Esophagus muscularis mucosa (tissue), 4 donors: ENCODE data around the gene CACNG8. TPM values are rescaled to one million over a fixed set of nuclear protein-coding genes. Genes with fewer than 3 reads are reported as not detected.

ENCODE experiments used
- DNase-seq: peaks from one replicate; pipeline ENCODE4 v3.0.0-alpha.2; 2017; ENCODE audit errors: extremely low spot score
- H3K27ac ChIP-seq, 4 donors: fragments of 200-600 bp; sonication (generic); replicated peaks in 1 of 4; 1 replicate in 3 of 4; 2 replicates in 1 of 4; pipeline ENCODE4 v1.5.1; 2016 to 2019; ENCODE audit warnings: mild to moderate bottlenecking in 1 of 4
- H3K27me3 ChIP-seq, 4 donors: fragments of 200-600 bp; sonication (generic); one replicate each; pipeline versions ENCODE4 v1.5.1 to v1.6.0; 2016 to 2019
- H3K36me3 ChIP-seq, 4 donors: fragments of 200-600 bp; sonication (generic); one replicate each; pipeline ENCODE4 v1.5.1; 2016 to 2019
- H3K4me1 ChIP-seq, 4 donors: fragments of 200-600 bp; sonication (generic); one replicate each; pipeline ENCODE4 v1.5.1; 2016 to 2019
- H3K4me3 ChIP-seq, 4 donors: fragments of 200-600 bp; sonication (generic); 1 replicate in 2 of 4; 2 replicates in 2 of 4; pipeline ENCODE4 v1.5.1; 2016 to 2019; ENCODE audit warnings: mild to moderate bottlenecking in 4 of 4, moderate library complexity in 1 of 4
- H3K9me3 ChIP-seq, 4 donors: fragments of 200-600 bp; sonication (generic); 1 replicate in 3 of 4; 2 replicates in 1 of 4; pipeline ENCODE4 v1.5.1; 2016 to 2019
- EP300 ChIP-seq: sonication (generic); formaldehyde crosslinking; IDR thresholded peaks from one replicate; pipeline ENCODE4 v1.6.1; 2017; ENCODE audit warnings: antibody characterized with exemption
- POLR2A ChIP-seq: fragments of 450-650 bp; IDR thresholded peaks from one replicate; pipeline ENCODE4 v1.6.1; 2017; ENCODE audit warnings: antibody characterized with exemption, moderate library complexity, mild to moderate bottlenecking, low read depth
- POLR2AphosphoS5 ChIP-seq, 2 donors: sonication (generic); formaldehyde crosslinking; IDR thresholded peaks; one replicate each; pipeline ENCODE4 v1.6.1; 2017; ENCODE audit warnings: antibody characterized with exemption in 2 of 2
- WGBS: methylation state at CpG from one replicate; pipeline ENCODE4 v1.1.5; 2018; 5-methylcytosine and 5-hydroxymethylcytosine counted together
- intact Hi-C: fragments of 100-400 bp; cut with DNase I; formaldehyde crosslinking; loops from one replicate; pipeline ENCODE4 v1.15.1; 2023
- total RNA-seq, 4 donors: library from RNA; depleted of rRNA; stranded (reverse); fragments of >200 nt; gene quantifications; one replicate each; pipeline versions ENCODE4 v1.1.0 to v1.2.1, GENCODE V29; 2016
- TF ChIP-seq, protein P1 (sequence below), 3 experiments: fragments of 200-600 bp in 2 of 3; fragments of 450-650 bp in 1 of 3; sonication (generic) in 2 of 3; IDR thresholded peaks; one replicate each; pipeline ENCODE4 v1.5.1; 2017 to 2019; ENCODE audit warnings: antibody characterized with exemption in 3 of 3, mild to moderate bottlenecking in 2 of 3, moderate library complexity in 1 of 3

The CACNG8 gene
- total RNA-seq, 4 donors from 2014 or later, result 0.06 TPM; not detected in 3

DNA sequence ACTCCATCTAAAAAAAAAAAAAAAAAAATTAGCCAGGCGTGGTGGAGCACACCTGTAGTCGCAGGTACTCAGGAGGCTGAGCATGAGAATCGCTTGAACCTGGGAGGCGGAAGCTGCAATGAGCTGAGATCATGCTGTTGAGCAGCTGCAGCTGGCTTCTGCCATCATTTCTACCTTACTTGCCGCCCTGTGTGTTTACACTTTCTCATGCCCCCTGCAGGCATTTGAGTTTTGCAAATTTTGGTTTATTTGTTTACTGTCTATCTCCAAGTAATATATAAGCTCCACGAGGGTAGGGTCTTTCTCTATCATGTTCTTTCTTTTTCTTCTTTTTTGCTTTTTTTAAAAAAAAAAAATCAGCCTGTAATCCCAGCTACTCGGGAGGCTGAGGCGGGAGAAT lies 46.7 kb downstream of the CACNG8 start:
- H3K4me3 ChIP-seq, result no peak overlapping the region
- TF ChIP-seq POLR2A (no peak), EP300 (no peak)
- intact Hi-C loops, result no loop called here
- WGBS, result 78% methylated on average over 8 of the region's 8 CpGs
- no peaks in the 10 kb centered on the region for H3K36me3 ChIP-seq
- no peak overlapping the region for H3K27ac ChIP-seq
- no peaks in the 10 kb centered on the region for H3K4me1 ChIP-seq
- peaks cover 0 to 87% (median 0%) of the 10 kb centered on the region in 4 donors for H3K27me3 ChIP-seq
- DNase-seq, result no peak
- H3K9me3 ChIP-seq, result no peaks in the 10 kb centered on the region

DNA sequence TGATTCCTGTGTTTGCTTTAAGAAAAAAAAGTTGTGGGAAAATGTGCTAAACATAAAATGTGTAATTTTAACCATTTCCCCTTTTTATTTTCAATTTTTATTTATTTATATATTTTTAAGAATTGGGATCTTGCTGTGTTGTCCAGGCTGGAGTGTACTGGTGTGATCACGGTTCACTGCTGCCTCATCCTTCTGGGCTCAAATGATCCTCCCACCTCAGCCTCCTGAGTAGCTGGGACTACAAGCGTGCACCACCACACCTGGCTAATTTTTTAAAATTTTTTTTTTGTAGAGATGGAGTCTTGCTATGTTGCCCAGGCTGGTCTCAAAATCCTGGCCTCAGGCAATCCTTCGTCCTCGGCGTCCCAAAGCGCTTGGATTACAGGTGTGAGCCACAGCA lies 47.7 kb downstream of the CACNG8 start:
- TF ChIP-seq, protein P1, sequence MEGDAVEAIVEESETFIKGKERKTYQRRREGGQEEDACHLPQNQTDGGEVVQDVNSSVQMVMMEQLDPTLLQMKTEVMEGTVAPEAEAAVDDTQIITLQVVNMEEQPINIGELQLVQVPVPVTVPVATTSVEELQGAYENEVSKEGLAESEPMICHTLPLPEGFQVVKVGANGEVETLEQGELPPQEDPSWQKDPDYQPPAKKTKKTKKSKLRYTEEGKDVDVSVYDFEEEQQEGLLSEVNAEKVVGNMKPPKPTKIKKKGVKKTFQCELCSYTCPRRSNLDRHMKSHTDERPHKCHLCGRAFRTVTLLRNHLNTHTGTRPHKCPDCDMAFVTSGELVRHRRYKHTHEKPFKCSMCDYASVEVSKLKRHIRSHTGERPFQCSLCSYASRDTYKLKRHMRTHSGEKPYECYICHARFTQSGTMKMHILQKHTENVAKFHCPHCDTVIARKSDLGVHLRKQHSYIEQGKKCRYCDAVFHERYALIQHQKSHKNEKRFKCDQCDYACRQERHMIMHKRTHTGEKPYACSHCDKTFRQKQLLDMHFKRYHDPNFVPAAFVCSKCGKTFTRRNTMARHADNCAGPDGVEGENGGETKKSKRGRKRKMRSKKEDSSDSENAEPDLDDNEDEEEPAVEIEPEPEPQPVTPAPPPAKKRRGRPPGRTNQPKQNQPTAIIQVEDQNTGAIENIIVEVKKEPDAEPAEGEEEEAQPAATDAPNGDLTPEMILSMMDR (IDR thresholded peaks at IDR 0.05), result no peak
- TF ChIP-seq POLR2A, result no peak
- TF ChIP-seq EP300, result no peak
- TF ChIP-seq POLR2AphosphoS5 (IDR thresholded peaks at IDR 0.05), result no peak
- peaks cover 0 to 87% (median 0%) of the 10 kb centered on the region in 4 donors for H3K27me3 ChIP-seq

DNA sequence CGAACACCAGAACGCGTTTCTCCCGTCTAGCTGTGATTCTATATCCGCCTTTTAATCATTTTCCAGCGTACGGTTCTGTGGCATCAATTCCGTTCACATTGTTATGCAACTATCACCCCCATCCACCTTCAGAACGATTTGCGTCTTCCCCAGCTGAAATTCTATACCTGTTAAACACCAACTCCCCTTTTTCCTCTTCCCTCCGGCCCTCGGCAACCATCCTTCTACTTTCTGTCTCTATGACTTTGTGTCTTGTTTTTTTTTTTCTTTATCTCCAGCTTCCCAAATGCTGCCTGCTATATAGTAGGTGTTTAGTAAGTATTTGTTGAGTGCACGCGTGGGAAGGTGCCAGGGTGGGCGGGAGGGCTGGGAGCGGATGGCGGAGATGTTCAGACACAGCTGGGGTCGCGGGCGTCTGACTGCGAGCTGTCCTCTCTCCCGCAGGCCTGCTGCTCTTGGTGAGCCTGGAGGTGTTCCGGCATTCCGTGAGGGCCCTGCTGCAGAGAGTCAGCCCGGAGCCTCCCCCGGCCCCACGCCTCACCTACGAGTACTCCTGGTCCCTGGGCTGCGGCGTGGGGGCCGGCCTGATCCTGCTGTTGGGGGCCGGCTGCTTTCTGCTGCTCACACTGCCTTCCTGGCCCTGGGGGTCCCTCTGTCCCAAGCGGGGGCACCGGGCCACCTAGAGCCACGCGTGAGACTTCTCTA lies 48.9 kb downstream of the CACNG8 start:
- TF ChIP-seq POLR2A (no peak), POLR2AphosphoS5 (IDR thresholded peaks at IDR 0.05) (no peak), EP300 (no peak)
- TF ChIP-seq, protein P1 (IDR thresholded peaks at IDR 0.05), result no peak
- no peaks in the 10 kb centered on the region for H3K4me1 ChIP-seq
- H3K27me3 ChIP-seq, result peaks cover 0 to 96% (median 0%) of the 10 kb centered on the region in 4 donors
- intact Hi-C loops, result no loop called here
- H3K27ac ChIP-seq, result no peak overlapping the region
- no peak for DNase-seq
- 24% methylated on average over 33 of the region's 36 CpGs for WGBS
- H3K9me3 ChIP-seq, result no peaks in the 10 kb centered on the region
- no peak overlapping the region for H3K4me3 ChIP-seq
- H3K36me3 ChIP-seq, result no peaks in the 10 kb centered on the region

More for the DNA sequence above, 47.7 kb downstream of the CACNG8 start:
- H3K4me1 ChIP-seq, result no peaks in the 10 kb centered on the region
- H3K27ac ChIP-seq, result no peak overlapping the region
- intact Hi-C loops, result no loop called here
- no peaks in the 10 kb centered on the region for H3K9me3 ChIP-seq
- no peaks in the 10 kb centered on the region for H3K36me3 ChIP-seq
- WGBS, result 98% methylated on average over 6 of the region's 6 CpGs
- no peak overlapping the region for H3K4me3 ChIP-seq
- DNase-seq, result no peak

DNA sequence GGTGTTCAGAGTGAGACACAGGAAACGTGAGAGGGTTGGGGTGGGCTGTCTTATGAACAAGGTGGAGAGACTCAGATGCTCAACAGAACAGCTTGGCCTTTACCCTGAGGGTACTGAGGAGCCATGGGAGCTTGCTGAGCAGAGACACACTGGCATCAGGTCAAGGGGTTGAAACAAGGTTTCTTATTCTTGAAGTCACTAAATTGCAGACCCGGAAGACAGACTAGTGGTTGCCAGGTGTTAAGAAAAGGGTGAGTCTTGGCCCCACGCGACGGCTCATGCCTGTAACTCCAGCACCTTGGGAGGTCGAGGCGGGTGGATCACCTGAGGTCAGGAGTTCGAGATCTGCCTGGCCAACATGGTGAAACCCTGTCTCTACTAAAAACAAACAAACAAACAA lies 51.1 kb downstream of the CACNG8 start:
- H3K27ac ChIP-seq, result no peak overlapping the region
- H3K27me3 ChIP-seq, result peaks cover 0 to 87% (median 0%) of the 10 kb centered on the region in 4 donors
- no peaks in the 10 kb centered on the region for H3K36me3 ChIP-seq
- no peak for TF ChIP-seq POLR2AphosphoS5 (IDR thresholded peaks at IDR 0.05)
- TF ChIP-seq EP300, result no peak
- TF ChIP-seq POLR2A, result no peak
- TF ChIP-seq, protein P1 (IDR thresholded peaks at IDR 0.05), result no peak
- intact Hi-C loops, result no loop called here
- peaks cover 0 to 6% (median 0%) of the 10 kb centered on the region in 4 donors for H3K9me3 ChIP-seq
- WGBS, result 77% methylated on average over 8 of the region's 8 CpGs
- DNase-seq, result no peak
- no peaks in the 10 kb centered on the region for H3K4me1 ChIP-seq
- H3K4me3 ChIP-seq, result no peak overlapping the region

DNA sequence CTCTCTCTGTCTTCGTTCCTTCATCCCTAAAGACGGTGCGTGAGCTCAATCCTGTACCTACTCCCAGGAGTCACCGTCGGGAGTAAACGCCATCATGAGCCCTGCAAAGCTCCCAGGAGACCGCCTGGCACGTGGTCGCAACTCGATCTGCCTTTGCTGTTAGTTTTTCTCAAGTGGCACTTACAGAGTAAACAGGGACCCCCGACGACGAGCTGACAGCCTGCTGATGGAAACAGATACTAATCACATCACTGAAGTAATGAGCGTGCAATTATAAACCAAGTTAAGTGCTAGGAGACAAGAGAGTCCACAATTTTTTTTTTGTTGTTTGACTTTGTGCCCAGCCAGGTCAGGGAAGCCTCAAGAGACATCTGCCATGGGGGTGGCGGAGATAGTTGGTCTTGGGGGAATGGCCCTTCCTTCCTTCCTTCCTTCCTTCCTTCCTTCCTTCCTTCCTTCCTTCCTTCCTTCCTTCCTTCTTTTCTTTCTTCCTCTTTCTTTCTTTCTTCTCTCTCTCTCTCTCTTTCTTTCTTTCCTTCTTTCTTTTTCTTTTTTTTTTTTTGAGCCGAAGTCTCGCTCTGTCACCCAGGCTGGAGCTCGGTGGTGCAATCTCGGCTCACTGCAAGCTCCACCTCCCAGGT lies 52.3 kb downstream of the CACNG8 start:
- Histone ChIP-seq H3K27ac (no peak overlapping the region), H3K4me1 (no peaks in the 10 kb centered on the region), H3K4me3 (no peak overlapping the region), H3K9me3 (peaks cover 0 to 6% (median 0%) of the 10 kb centered on the region in 4 donors), H3K36me3 (no peaks in the 10 kb centered on the region), H3K27me3 (peaks cover 0 to 79% (median 0%) of the 10 kb centered on the region in 4 donors)
- 42% methylated on average over 18 of the region's 19 CpGs for WGBS
- TF ChIP-seq POLR2A, result no peak
- no peak for TF ChIP-seq POLR2AphosphoS5 (IDR thresholded peaks at IDR 0.05)
- TF ChIP-seq, protein P1 (IDR thresholded peaks at IDR 0.05), result no peak
- no peak for TF ChIP-seq EP300
- intact Hi-C loops, result no loop called here
- no peak for DNase-seq
